ENCODE measurements around the gene ZRANB2. TPM values are rescaled to one million over a fixed set of nuclear protein-coding genes. Genes with fewer than 3 reads are reported as not detected.
A peak's percentile ranks its signal among the peaks of the same experiment; 100 is the strongest.

The ZRANB2 gene
- total and polyA plus RNA-seq, 9 of the 15 experiments (the other 6 are each of a cell fraction or from before 2014, with no cell fraction given): 80.8 to 264 (median 157) TPM

GRCh38 chr1:71080739-71081696 lies at the start of gene ZRANB2 (continued):
- TF ChIP-seq, protein P1, sequence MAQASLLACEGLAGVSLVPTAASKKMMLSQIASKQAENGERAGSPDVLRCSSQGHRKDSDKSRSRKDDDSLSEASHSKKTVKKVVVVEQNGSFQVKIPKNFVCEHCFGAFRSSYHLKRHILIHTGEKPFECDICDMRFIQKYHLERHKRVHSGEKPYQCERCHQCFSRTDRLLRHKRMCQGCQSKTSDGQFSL (CRISPR knock-in tag; IDR thresholded peaks at IDR 0.05): no peak
- TF ChIP-seq, protein P1 (tag; IDR thresholded peaks at IDR 0.05): no peak
- TF ChIP-seq, protein P2, sequence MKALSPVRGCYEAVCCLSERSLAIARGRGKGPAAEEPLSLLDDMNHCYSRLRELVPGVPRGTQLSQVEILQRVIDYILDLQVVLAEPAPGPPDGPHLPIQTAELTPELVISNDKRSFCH (CRISPR knock-in tag; IDR thresholded peaks at IDR 0.05): no peak
- TF ChIP-seq, protein P2 (tag; IDR thresholded peaks at IDR 0.05): no peak
- TF ChIP-seq CBX2 (IDR thresholded peaks at IDR 0.05; ENCODE audit: insufficient read depth, low read length, poor library complexity, severe bottlenecking) (no peak), ZNF12 (CRISPR knock-in tag; IDR thresholded peaks at IDR 0.05) (no peak), ZNF668 (CRISPR knock-in tag; IDR thresholded peaks at IDR 0.05) (no peak), CXXC5 (CRISPR knock-in tag; IDR thresholded peaks at IDR 0.05) (peak; percentile 40; the same call in 1 of the 2 replicates), TAF15 (IDR thresholded peaks at IDR 0.05; ENCODE audit: low read depth, low read length) (no peak), PHF8 (IDR thresholded peaks at IDR 0.05; ENCODE audit: borderline replicate concordance, low read length) (peak; percentile 92), BRD4 (IDR thresholded peaks at IDR 0.05) (peak; percentile 63), MCM5 (IDR thresholded peaks at IDR 0.05; ENCODE audit: low read depth) (no peak), HEY1 (CRISPR knock-in tag; IDR thresholded peaks at IDR 0.05; ENCODE audit: borderline replicate concordance) (no peak), PTRF (tag; IDR thresholded peaks at IDR 0.05) (no peak), SMAD4 (CRISPR knock-in tag; conservative IDR thresholded peaks at IDR 0.05) (0 out of 2 replicates have a peak, but pooled peaks have one; percentile 14), ZNF717 (CRISPR knock-in tag; IDR thresholded peaks at IDR 0.05) (no peak), CBX5 (IDR thresholded peaks at IDR 0.05; ENCODE audit: borderline replicate concordance, low read depth) (no peak), ZNF79 (CRISPR knock-in tag; IDR thresholded peaks at IDR 0.05; ENCODE audit: low read depth) (no peak), TEAD4 (IDR thresholded peaks at IDR 0.05; ENCODE audit: low read length) (peak; percentile 46; the same call in 1 of the 2 replicates), TEAD4 (CRISPR knock-in tag; IDR thresholded peaks at IDR 0.05; ENCODE audit: borderline replicate concordance) (no peak), KHSRP (IDR thresholded peaks at IDR 0.05) (no peak), POLR3G (IDR thresholded peaks at IDR 0.05; ENCODE audit: extremely low read depth, insufficient read length, insufficient replicate concordance) (no peak)
- TF ChIP-seq, protein P3, sequence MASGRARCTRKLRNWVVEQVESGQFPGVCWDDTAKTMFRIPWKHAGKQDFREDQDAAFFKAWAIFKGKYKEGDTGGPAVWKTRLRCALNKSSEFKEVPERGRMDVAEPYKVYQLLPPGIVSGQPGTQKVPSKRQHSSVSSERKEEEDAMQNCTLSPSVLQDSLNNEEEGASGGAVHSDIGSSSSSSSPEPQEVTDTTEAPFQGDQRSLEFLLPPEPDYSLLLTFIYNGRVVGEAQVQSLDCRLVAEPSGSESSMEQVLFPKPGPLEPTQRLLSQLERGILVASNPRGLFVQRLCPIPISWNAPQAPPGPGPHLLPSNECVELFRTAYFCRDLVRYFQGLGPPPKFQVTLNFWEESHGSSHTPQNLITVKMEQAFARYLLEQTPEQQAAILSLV (tag; IDR thresholded peaks at IDR 0.05): no peak
- TF ChIP-seq, protein P4, sequence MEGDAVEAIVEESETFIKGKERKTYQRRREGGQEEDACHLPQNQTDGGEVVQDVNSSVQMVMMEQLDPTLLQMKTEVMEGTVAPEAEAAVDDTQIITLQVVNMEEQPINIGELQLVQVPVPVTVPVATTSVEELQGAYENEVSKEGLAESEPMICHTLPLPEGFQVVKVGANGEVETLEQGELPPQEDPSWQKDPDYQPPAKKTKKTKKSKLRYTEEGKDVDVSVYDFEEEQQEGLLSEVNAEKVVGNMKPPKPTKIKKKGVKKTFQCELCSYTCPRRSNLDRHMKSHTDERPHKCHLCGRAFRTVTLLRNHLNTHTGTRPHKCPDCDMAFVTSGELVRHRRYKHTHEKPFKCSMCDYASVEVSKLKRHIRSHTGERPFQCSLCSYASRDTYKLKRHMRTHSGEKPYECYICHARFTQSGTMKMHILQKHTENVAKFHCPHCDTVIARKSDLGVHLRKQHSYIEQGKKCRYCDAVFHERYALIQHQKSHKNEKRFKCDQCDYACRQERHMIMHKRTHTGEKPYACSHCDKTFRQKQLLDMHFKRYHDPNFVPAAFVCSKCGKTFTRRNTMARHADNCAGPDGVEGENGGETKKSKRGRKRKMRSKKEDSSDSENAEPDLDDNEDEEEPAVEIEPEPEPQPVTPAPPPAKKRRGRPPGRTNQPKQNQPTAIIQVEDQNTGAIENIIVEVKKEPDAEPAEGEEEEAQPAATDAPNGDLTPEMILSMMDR (IDR thresholded peaks at IDR 0.05 in 2 of 3, conservative IDR thresholded peaks at IDR 0.05 in 1 of 3; ENCODE audit: insufficient read depth in 2 of 3, low read depth in 1 of 3, low read length in 3 of 3): peak; percentile 65 to 81 (median 80)

Measured in K562 (cell line).